ENCODE measurements around the gene TMEM11. TPM values are rescaled to one million over a fixed set of nuclear protein-coding genes. Genes with fewer than 3 reads are reported as not detected.

TMEM11 gene
- total RNA-seq, 3 donors from 2014 or later, result 25.7 to 34.4 (median 27.1) TPM

GRCh38 chr17:21204935-21205334 lies 9.0 kb downstream of the TMEM11 start:
- no peak for ATAC-seq
- Histone ChIP-seq H3K4me1 (ENCODE audit: low read depth) (peaks cover 15% of the 10 kb centered on the region), H3K9me3 (no peaks in the 10 kb centered on the region), H3K4me3 (no peak overlapping the region), H3K36me3 (ENCODE audit: low read depth) (no peaks in the 10 kb centered on the region)
- no peak for DNase-seq
- no peak for TF ChIP-seq CTCF (IDR thresholded peaks at IDR 0.05)
- intact Hi-C loops (cut with DNase I, micrococcal nuclease), result no loop called here

GRCh38 chr17:21202512-21202911 lies 11.4 kb downstream of the TMEM11 start:
- Histone ChIP-seq H3K4me1 (ENCODE audit: low read depth) (peaks cover 4% of the 10 kb centered on the region), H3K4me3 (no peak overlapping the region), H3K9me3 (no peaks in the 10 kb centered on the region), H3K36me3 (ENCODE audit: low read depth) (no peaks in the 10 kb centered on the region)
- no peak for TF ChIP-seq CTCF (IDR thresholded peaks at IDR 0.05)
- DNase-seq (no peak), ATAC-seq (no peak)
- intact Hi-C loops (cut with DNase I, micrococcal nuclease), result no loop called here

- H3K36me3 ChIP-seq (ENCODE audit: low read depth), result no peaks in the 10 kb centered on the region
- intact Hi-C loops (cut with DNase I, micrococcal nuclease), result no loop called here
Observed at GRCh38 chr17:21201874-21202273, 12.1 kb downstream of the TMEM11 start.

GRCh38 chr17:21201298-21201595 lies 12.7 kb downstream of the TMEM11 start:
- no peaks in the 10 kb centered on the region for H3K36me3 ChIP-seq (ENCODE audit: low read depth)
- no peak overlapping the region for H3K4me3 ChIP-seq
- intact Hi-C loops (cut with DNase I, micrococcal nuclease), result no loop called here
- H3K9me3 ChIP-seq, result no peaks in the 10 kb centered on the region
- no peak for ATAC-seq
- DNase-seq, result no peak
- H3K4me1 ChIP-seq (ENCODE audit: low read depth), result peaks cover 4% of the 10 kb centered on the region
- no peak for TF ChIP-seq CTCF (IDR thresholded peaks at IDR 0.05)

More at GRCh38 chr17:21201874-21202273, 12.1 kb downstream of the TMEM11 start:
- ATAC-seq, result no peak
- H3K9me3 ChIP-seq, result no peaks in the 10 kb centered on the region
- TF ChIP-seq CTCF (IDR thresholded peaks at IDR 0.05), result no peak
- no peak overlapping the region for H3K4me3 ChIP-seq
- H3K4me1 ChIP-seq (ENCODE audit: low read depth), result peaks cover 4% of the 10 kb centered on the region
- DNase-seq, result no peak

- intact Hi-C loops (cut with DNase I, micrococcal nuclease), result no loop called here
- Histone ChIP-seq H3K36me3 (ENCODE audit: low read depth) (no peaks in the 10 kb centered on the region), H3K4me1 (ENCODE audit: low read depth) (peaks cover 4% of the 10 kb centered on the region), H3K4me3 (no peak overlapping the region), H3K9me3 (no peaks in the 10 kb centered on the region)
- no peak for ATAC-seq
- DNase-seq, result no peak
- TF ChIP-seq CTCF (IDR thresholded peaks at IDR 0.05), result no peak
Observed at GRCh38 chr17:21200590-21201297, 13.2 kb downstream of the TMEM11 start.

GRCh38 chr17:21199856-21200255 lies 14.1 kb downstream of the TMEM11 start:
- intact Hi-C loops (cut with DNase I, micrococcal nuclease), result no loop called here

More at GRCh38 chr17:21199856-21200255, 14.1 kb downstream of the TMEM11 start:
- ATAC-seq, result no peak
- no peak for TF ChIP-seq CTCF (IDR thresholded peaks at IDR 0.05)
- no peak for DNase-seq
- no peaks in the 10 kb centered on the region for H3K9me3 ChIP-seq
- H3K4me3 ChIP-seq, result no peak overlapping the region
- peaks cover 4% of the 10 kb centered on the region for H3K4me1 ChIP-seq (ENCODE audit: low read depth)
- H3K36me3 ChIP-seq (ENCODE audit: low read depth), result no peaks in the 10 kb centered on the region

Measured in mucosa of descending colon (tissue), 3 donors.